HUES6 (cell line): ENCODE results near the gene NAT8L.
"Not testable (repeated sequence)": the region's sequence is repeated elsewhere in the genome, so short reads cannot be mapped to it uniquely, and the experiment has no call there.

Source experiments
- H3K27ac ChIP-seq: 2 replicates; pipeline ENCODE4 v1.7.0; 2013; ENCODE audit warnings: low read depth, mild to moderate bottlenecking, low read length, inconsistent platforms
- H3K27me3 ChIP-seq: 2 replicates; pipeline ENCODE4 v1.6.1; 2013; ENCODE audit warnings: low read length; ENCODE audit not compliant: control insufficient read depth, insufficient read depth
- H3K36me3 ChIP-seq: 2 replicates; pipeline ENCODE4 v1.6.1; 2013; ENCODE audit warnings: low read length; ENCODE audit not compliant: control insufficient read depth, insufficient read depth
- H3K4me1 ChIP-seq: 2 replicates; pipeline ENCODE4 v1.6.1; 2013; ENCODE audit warnings: low read length; ENCODE audit not compliant: control insufficient read depth, insufficient read depth
- H3K4me3 ChIP-seq: 2 replicates; pipeline ENCODE4 v1.5.1; 2013; ENCODE audit warnings: low read depth, low read length
- H3K9ac ChIP-seq: one replicate; pipeline ENCODE4 v1.6.1; 2013; ENCODE audit warnings: mild to moderate bottlenecking, low read length
- H3K9me3 ChIP-seq: 2 replicates; pipeline ENCODE4 v1.6.1; 2013; ENCODE audit warnings: low read depth, low read length; ENCODE audit not compliant: control insufficient read depth, insufficient read depth

The NAT8L gene, protein sequence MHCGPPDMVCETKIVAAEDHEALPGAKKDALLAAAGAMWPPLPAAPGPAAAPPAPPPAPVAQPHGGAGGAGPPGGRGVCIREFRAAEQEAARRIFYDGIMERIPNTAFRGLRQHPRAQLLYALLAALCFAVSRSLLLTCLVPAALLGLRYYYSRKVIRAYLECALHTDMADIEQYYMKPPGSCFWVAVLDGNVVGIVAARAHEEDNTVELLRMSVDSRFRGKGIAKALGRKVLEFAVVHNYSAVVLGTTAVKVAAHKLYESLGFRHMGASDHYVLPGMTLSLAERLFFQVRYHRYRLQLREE

GRCh38 chr4:2059046-2059725 is at the start of gene NAT8L:
NAT8L (plus strand) TSS chr4:2059327; CDS start chr4:2059512, 185 bp downstream.
- Histone ChIP-seq H3K27ac (no peak within 1 kb of the TSS), H3K4me1 (peaks cover 4% of the 10 kb centered on the region; the same call in 1 of the 2 replicates), H3K36me3 (peaks cover 3% of the 10 kb centered on the region), H3K9ac (no peak within 1 kb of the TSS), H3K9me3 (no peaks in the 10 kb centered on the region), H3K27me3 (peaks cover 71% of the 10 kb centered on the region), H3K4me3 (peak within 1 kb of the TSS; percentile 68)

DNA sequence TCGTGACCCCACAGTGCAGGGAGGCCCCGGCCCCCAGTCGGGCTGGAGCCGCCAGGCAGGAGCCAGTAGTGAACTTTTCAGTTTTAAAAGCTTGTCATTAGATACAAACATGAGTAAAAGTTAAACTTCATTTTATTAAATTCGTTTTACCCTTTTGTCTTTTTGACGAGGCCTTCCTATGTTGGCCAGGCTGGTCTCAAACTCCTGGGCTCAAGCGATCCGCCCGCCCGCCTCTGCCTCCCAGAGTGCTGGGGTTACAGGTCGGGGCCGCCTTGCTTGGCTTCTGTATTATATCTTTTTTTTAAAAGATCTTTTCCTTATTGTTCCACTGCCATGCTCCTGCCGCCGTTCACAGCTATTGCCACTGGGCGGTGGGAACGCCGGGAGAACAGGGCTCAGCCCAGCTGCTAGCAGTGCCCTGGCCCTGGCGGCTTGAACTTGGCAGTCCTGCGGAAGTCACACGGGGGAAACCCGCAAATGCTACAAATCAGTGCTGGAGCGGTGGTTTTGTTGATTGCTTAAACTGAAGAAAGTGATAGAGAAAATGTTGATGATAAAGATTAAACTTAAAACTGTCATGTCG is 49.4 kb upstream of the NAT8L start:
- Histone ChIP-seq H3K9ac (peak overlapping the region; percentile 95), H3K27ac (peak overlapping the region; percentile 100)

DNA sequence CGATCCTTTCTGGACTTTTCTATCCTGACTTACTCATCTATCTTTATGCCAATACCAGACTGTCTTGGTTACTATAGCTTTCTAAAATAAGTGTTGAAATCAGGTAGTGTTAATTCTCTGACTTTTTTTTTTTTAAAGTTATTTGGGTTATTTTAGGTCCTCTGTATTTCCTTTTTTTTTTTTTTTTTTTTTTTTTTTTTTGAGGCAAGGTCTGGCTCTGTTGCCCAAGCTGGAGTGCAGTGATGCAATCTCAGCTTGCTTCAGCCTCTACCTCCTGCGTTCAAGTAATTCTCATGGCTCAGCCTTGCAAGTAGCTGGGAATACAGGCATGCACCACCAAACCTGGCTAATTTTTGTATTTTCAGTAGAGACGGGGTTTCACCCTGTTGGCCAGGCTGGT is 47.5 kb upstream of the NAT8L start:
- peaks cover 5% of the 10 kb centered on the region; the same call in 1 of the 2 replicates for H3K4me1 ChIP-seq
- H3K27me3 ChIP-seq = no peaks in the 10 kb centered on the region
- H3K9ac ChIP-seq = no peak overlapping the region
- H3K4me3 ChIP-seq = no peak overlapping the region
- H3K9me3 ChIP-seq = no peaks in the 10 kb centered on the region
- H3K36me3 ChIP-seq = no peaks in the 10 kb centered on the region
- no peak overlapping the region for H3K27ac ChIP-seq

More for the DNA sequence above, 49.4 kb upstream of the NAT8L start:
- Histone ChIP-seq H3K9me3 (no peaks in the 10 kb centered on the region), H3K27me3 (no peaks in the 10 kb centered on the region), H3K4me3 (peak overlapping the region; percentile 100), H3K36me3 (peaks cover 5% of the 10 kb centered on the region), H3K4me1 (peaks cover 5% of the 10 kb centered on the region; the same call in 1 of the 2 replicates)

- Histone ChIP-seq H3K9ac (no peak overlapping the region), H3K4me1 (0 out of 2 replicates have a peak, but pooled peaks cover under 1% of the 10 kb centered on the region), H3K36me3 (no peaks in the 10 kb centered on the region), H3K4me3 (no peak overlapping the region), H3K9me3 (no peaks in the 10 kb centered on the region), H3K27ac (no peak overlapping the region), H3K27me3 (no peaks in the 10 kb centered on the region; the same call in 1 of the 2 replicates)
Observed at GRCh38 chr4:2015008-2015407, 44.1 kb upstream of the NAT8L start.

DNA sequence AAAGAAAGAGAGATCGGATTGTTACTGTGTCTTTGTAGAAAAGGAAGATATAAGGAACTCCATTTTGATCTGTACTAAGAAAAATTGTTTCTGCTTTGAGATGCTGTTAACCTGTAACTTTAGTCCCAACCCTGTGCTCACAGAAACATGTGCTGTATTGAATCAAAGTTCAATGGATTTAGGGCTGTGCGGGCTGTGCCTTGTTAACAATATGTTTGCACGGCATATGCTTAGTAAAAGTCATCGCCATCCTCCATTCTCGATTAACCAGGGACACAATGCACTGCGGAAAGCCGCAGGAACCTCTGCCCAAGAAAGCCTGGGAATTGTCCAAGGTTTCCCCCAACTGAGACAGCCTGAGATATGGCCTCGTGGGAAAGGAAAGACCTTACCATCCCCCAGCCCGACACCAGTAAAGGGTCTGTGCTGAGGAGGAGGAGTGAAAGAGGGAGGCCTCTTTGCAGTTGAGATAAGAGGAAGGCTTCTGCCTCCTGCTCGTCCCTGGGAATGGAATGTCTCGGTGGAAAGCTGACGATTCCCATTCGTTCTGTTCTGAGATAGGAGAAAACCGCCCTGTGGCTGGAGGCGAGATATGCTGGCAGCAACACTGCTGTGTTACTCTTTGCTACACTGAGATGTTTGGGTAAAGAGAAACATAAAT is 37.6 kb upstream of the NAT8L start:
- not testable (repeated sequence) for H3K9ac ChIP-seq, H3K27me3 ChIP-seq, H3K4me3 ChIP-seq, H3K36me3 ChIP-seq, H3K27ac ChIP-seq, H3K4me1 ChIP-seq, H3K9me3 ChIP-seq

DNA sequence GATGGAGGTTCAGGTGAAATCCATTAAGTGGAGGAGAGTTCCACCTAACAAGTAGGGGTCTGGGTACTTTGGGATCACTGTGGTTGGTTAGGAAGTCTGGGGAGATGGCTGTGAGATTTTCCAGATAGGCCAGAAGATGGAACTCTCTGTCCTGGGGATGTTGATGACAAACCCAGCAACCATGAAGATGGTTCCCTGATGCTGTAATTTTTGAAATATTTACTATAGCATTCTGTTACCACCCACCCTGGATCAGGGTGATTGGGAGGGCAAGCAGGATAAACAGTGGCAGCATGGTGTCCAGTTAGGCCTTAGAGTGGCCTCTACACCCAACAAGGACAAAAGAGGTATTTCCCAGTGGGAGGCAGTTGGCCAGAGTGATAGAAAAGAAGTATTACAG is 34.4 kb upstream of the NAT8L start:
- Histone ChIP-seq H3K4me3 (no peak overlapping the region), H3K9ac (no peak overlapping the region), H3K27me3 (peaks cover 7% of the 10 kb centered on the region), H3K4me1 (peaks cover 3% of the 10 kb centered on the region; the same call in 1 of the 2 replicates), H3K36me3 (no peaks in the 10 kb centered on the region), H3K9me3 (peaks cover 10% of the 10 kb centered on the region), H3K27ac (no peak overlapping the region)

GRCh38 chr4:2025817-2026216 is 33.3 kb upstream of the NAT8L start:
- H3K4me1 ChIP-seq = peaks cover 3% of the 10 kb centered on the region; the same call in 1 of the 2 replicates
- no peak overlapping the region for H3K27ac ChIP-seq
- no peak overlapping the region for H3K9ac ChIP-seq
- H3K36me3 ChIP-seq = no peaks in the 10 kb centered on the region
- peaks cover 11% of the 10 kb centered on the region for H3K27me3 ChIP-seq
- peaks cover 10% of the 10 kb centered on the region for H3K9me3 ChIP-seq
- no peak overlapping the region for H3K4me3 ChIP-seq

DNA sequence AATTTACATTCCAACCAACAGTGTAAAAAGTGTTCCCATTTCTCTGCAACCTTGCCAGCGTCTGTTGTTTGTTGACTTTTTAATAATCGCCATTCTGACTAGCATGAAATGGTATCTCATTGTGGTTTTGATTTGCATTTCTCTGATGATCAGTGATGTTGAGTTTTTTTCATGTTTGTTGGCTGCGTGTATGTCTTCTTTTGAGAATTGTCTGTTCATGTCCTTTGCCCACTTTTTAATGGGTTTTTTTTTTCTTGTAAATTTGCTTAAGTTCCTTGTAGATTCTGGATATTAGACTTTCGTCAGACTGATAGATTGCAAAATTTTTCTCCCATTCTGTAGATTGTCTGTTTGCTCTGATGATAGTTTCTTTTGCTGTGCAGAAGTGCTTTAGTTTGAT is 32.0 kb upstream of the NAT8L start:
- Histone ChIP-seq H3K27me3 (peaks cover 11% of the 10 kb centered on the region), H3K9me3 (peaks cover 10% of the 10 kb centered on the region)
- not testable (repeated sequence) for H3K4me3 ChIP-seq, H3K36me3 ChIP-seq, H3K9ac ChIP-seq, H3K4me1 ChIP-seq, H3K27ac ChIP-seq

DNA sequence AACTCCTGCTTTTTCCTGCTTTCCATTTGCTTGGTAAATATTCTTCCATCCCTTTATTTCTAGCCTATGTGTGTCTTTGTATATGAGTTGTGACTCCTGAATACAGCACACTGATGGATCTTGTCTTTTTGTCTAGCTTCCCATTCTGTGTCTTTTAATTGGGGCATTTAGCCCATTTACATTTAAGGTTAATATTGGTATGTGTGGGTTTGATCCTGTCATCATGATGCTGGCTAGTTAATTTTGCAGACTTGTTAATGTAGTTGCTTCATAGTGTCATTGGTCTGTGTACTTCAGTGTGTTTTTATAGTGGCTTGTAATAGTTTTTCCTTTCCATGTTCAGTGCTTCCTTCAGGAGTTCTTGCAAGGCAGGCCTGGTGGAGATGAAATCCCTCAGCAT is 28.0 kb upstream of the NAT8L start:
- H3K36me3 ChIP-seq, H3K27ac ChIP-seq, H3K4me3 ChIP-seq, H3K9ac ChIP-seq, H3K9me3 ChIP-seq, H3K4me1 ChIP-seq: not testable (repeated sequence)
- H3K27me3 ChIP-seq = peaks cover 34% of the 10 kb centered on the region

GRCh38 chr4:2036327-2036726 is 22.8 kb upstream of the NAT8L start:
- H3K36me3 ChIP-seq = no peaks in the 10 kb centered on the region
- H3K9ac ChIP-seq = no peak overlapping the region

DNA sequence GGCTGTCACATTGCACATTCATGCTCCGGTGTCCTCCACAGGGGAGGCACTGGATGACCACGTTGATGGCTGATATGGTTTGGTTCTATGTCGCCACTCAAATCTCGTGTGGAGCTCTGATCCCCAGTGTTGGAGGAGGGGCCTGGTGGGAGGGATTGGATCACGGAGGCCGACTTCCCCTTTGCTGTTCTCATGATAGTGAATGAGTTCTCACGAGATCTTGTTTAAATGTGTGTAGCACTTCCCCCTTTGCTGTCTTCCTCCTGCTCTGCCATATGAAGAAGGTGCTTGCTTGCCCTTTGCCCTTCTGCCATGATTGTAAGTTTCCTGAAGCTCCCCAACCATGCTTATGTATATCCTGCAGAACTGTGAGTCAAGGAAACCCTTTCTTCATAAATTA is 22.3 kb upstream of the NAT8L start:
- H3K36me3 ChIP-seq = no peaks in the 10 kb centered on the region
- no peaks in the 10 kb centered on the region for H3K9me3 ChIP-seq
- no peak overlapping the region for H3K9ac ChIP-seq
- no peak overlapping the region for H3K4me3 ChIP-seq
- H3K27ac ChIP-seq = no peak overlapping the region
- H3K27me3 ChIP-seq = peaks cover 71% of the 10 kb centered on the region
- no peaks in the 10 kb centered on the region for H3K4me1 ChIP-seq

More at GRCh38 chr4:2036327-2036726, 22.8 kb upstream of the NAT8L start:
- peaks cover 66% of the 10 kb centered on the region for H3K27me3 ChIP-seq
- no peaks in the 10 kb centered on the region for H3K4me1 ChIP-seq
- no peaks in the 10 kb centered on the region for H3K9me3 ChIP-seq
- no peak overlapping the region for H3K27ac ChIP-seq
- H3K4me3 ChIP-seq = no peak overlapping the region
